IPS-NIHi7 (cell line): Measurements from ENCODE around the gene TMEM126B.
"Not testable (repeated sequence)": the region's sequence is repeated elsewhere in the genome, so short reads cannot be mapped to it uniquely, and the experiment has no call there.

Source experiments
- DNase-seq: peaks from one replicate; pipeline ENCODE4 v3.0.0; 2012; ENCODE audit warnings: mixed read lengths; ENCODE audit errors: extremely low spot score

TMEM126B gene

GRCh38 chr11:85647604-85648299 is 19.4 kb downstream of the TMEM126B start, which contains the start of gene TMEM126A:
TMEM126A (plus strand) TSS chr11:85647967; CDS start chr11:85650256, 2,289 bp downstream.
- peak; percentile 91 for DNase-seq

- no peak for DNase-seq
Measured at GRCh38 chr11:85651118-85651517, 22.7 kb downstream of the TMEM126B start.

DNA sequence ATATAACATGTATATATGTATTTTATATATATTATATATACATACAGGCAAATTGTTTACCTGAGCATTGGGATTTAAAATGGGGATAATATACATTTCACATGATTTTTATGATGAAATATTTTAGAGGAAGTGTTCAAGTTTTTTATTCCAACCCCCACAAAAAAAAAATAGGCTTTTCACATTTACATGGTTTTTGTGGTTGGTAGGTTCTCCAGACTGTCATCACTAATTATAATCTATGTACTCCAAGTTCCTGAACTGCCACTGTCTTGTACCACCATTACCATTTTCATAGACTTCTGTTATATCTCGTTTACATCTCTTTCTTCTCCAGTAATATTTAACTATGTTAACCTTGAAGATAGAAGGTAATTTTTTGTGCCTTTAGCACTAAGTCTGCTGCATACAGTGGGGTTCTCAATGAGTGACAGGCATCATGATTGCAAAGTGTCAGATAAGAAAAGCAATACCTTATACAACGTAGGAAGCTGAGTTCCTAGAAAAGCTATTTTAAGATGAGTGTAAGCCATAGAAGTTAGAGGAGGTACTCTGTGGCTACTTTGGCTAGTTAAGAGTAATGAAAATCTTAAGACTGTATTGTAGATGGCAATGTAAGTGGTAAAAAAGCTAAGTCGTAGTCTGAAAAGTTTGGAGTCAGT is 24.5 kb downstream of the TMEM126B start:
- no peak for DNase-seq

GRCh38 chr11:85654343-85654742 is 25.9 kb downstream of the TMEM126B start:
- DNase-seq: not testable (repeated sequence)

- no peak for DNase-seq
Measured at GRCh38 chr11:85656777-85657176, 28.4 kb downstream of the TMEM126B start.

- DNase-seq: no peak
Measured at GRCh38 chr11:85658180-85658579, 29.8 kb downstream of the TMEM126B start.

GRCh38 chr11:85661972-85662664 is 33.7 kb downstream of the TMEM126B start:
- DNase-seq: no peak

DNA sequence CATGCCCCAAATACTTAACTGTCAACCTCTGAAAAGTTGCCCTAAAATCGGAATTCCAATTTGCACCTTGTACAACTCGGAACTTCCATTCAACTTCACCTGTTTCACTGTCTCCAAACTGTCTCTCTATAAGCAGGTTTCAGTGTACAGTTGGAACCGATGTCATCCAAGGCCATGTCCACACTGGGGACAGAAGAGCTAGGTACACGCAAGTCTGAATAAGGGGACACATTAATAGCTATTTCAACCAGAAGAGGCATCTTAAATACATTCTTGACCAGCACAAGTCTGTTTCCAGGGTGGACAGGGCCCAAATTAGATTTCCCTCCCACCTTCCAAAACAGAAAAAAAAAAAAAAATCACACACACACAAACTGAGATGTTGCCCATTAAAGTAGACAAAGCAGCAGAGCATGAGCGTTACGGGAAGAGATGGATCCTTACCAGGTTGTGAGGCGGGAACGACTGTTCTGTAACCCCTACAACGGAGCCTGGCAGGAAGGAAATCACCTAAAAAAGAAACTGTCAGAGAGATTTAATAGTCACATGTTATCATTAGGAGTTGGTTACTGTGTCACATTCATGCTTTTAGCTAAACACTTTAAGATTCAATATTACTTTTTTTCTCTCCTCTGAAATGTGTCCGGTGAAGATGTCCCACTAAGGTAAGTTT is 34.8 kb downstream of the TMEM126B start:
- DNase-seq: no peak

DNA sequence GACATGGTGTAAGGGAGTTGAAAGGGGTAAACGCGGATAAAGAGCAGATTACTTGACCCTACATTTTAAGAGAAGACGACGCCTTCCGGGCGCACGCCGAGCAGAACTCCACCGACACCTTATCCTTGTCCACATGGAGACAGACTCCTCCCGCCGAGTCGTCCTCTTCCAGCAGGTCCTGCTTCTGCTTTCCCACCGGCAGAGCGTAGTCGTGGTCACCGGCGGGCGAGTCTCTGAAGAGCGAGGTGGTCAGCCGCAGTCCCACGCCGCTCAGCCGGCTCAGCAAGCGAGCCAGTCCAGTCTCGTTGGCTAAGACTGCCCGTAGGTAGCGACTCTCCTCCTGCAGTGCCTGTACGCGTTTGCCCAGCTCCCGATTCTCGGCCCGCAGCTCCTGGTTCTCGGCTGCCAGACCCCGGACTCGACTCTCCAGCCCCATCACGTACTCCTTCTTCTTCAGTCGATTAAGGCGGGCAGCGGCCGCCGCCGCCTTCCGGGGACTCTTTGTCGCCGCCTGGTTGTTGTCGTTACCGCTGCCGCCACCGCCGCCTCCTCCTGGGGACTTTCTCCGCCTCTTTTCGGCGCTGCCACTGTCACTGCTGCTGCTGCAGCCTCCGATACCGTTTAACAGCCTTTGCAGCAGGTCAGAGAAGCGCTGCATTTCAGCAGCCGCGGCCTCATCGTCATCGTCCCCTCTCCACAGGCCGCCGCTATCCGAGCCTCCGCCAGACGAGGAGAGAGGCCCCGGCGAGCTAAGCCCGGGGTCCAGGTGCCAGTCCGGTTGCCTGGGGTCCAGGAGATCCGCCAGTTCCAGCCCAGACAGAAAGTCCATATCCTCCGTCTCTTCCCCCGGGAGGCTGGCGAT is 35.6 kb downstream of the TMEM126B start:
- DNase-seq: peak; percentile 69

- DNase-seq: peak; percentile 92
Measured at GRCh38 chr11:85664615-85665481, 36.5 kb downstream of the TMEM126B start, which contains the start of gene CREBZF. CREBZF (minus strand) TSS chr11:85665129; CDS start chr11:85664875, 254 bp downstream.

DNA sequence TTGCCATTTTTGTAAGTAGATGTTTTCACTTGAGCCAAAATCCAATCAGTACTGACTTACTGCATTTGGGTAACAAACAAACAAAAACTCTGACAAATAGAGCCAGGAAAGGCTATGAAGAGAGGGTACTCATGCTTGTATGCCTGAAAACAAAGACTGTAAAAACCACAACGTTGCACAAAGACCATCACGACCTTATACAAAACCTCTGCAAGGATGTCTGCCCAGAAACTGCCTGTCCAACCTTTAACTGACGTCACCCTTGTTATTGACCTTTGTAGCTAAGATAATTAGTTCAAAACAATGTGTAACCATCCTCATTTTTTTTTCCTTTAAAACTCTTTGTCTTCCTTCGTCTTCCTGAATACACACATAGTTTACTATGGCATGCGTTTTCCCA is 37.3 kb downstream of the TMEM126B start:
- DNase-seq: no peak

DNA sequence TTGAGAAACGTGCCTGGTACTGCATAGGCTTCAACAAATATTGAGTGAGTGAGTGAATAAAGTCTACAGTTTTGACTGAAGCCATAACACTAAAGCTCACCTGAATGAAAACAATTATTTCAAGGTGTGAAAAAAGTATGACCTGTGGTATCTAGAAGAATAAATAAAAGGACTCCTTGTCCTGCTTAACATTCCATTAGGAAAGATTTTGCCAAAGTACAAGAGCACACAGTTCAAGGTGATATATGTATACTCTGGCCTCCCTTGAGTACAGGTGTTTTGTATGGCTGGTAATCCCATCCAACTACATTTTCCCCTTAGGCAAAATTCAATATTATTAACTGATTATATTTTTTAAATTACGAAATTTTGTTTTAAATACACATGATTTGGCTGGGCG is 38.3 kb downstream of the TMEM126B start:
- DNase-seq: no peak

DNA sequence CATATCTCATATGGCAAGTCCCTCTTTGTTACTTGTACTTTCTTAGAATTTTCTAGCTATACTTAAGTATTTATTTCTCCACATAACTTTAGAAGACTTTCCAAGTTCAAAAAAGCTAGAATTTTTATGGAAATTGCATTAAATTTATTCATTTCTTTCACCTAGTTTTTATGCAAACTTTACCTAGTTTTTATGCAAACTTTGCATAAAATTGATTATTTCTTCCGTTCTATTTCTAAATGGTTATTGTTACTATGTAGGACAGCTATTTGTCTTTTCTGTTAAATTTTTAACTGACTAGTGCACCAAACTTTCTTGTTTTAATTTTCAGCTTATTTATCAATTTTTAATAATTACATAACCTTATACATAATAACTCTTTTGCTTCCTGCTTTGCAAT is 39.8 kb downstream of the TMEM126B start:
- no peak for DNase-seq

DNA sequence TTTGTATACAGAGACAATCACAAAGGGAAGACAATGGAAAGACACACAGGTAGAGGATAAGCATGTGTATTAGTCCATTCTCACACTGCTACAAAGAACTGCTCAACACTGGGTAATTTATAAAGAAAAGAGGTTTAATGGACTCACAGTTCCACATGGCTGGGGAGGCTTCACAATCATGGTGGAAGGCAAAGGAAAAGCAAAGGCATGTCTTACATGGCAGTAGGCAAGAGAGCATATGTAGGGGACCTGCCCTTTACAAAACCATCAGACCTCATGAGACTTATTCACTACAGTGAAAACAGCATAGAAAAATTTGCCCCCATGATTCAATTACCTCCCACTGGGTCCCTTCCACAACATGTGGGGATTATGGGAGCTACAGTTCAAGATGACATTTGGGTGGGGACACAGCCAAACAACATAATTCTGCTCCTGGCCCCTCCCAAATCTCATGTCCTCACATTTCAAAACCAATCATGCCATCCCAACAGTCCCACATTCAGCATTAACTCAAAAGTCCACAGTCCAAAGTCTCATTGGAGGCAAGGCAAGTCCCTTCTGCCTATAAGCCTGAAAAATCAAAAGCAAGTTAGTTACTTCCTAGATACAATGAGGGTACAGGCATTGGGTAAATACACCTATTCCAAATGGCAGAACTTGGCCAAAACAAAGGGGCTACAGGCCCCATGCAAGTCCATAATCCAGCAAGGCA is 42.7 kb downstream of the TMEM126B start:
- DNase-seq: not testable (repeated sequence)

GRCh38 chr11:85672105-85672902 is 43.9 kb downstream of the TMEM126B start:
- DNase-seq: no peak

DNA sequence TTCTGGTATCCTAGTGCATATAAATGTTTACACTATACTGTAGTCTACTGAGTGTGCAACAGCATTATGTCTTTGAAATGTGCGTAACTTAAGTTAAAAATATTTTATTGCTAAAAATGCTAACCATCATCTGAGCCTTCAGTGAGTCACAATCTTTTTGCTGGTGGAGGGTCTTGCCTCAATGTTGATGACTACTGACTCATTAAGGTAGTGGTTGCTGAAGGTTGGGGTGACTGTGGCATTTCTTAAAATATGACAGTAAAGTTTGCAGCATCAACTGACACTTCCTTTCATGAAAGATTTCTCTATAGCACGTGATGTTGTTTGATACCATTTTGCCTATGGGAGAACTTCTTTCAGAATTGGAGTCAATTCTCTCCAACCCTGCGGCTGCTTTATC is 45.0 kb downstream of the TMEM126B start:
- no peak for DNase-seq

DNA sequence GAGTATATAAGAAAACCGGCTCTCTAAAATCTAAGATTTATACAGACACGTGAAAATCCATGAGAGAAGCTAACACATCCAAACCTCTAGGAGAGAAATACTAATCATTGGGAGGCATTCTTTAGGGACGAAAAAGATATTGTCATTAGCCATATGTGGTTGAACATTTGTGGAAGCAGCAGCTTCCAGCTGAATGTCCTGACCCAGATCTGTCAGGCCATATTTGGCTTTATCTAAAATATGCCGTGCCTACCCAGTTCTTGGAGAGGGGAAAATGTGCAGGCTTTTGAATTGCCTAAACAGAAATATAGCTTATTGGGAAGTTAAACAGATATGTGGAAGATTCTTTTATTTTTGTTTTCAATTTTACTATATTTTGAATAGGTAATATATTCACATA is 51.2 kb downstream of the TMEM126B start:
- no peak for DNase-seq

DNA sequence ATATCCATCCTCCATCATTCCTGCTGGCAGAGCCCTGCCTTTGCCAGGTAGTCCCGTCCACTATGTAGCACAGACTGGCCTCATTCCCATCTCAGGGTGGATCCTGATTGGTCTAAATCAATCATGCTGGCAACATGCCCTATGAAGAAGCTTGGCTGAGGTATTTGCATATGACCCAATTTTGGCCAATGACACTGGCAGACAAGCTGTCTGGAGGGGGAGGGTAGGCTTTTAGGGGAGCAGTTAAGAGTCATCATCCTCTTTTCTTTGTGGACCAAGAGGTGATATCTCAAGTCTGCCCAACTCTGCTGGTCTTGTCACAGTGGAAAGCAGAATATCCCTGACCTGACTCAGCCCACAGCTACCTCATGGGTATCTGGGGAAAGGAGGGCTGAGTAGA is 52.5 kb downstream of the TMEM126B start:
- DNase-seq: no peak
